ENCODE measurements around the gene NCK2. TPM values are rescaled to one million over a fixed set of nuclear protein-coding genes. Genes with fewer than 3 reads are reported as not detected.

Gene NCK2
- total RNA-seq, 1 experiment from 2014 or later: 89.0 TPM

DNA sequence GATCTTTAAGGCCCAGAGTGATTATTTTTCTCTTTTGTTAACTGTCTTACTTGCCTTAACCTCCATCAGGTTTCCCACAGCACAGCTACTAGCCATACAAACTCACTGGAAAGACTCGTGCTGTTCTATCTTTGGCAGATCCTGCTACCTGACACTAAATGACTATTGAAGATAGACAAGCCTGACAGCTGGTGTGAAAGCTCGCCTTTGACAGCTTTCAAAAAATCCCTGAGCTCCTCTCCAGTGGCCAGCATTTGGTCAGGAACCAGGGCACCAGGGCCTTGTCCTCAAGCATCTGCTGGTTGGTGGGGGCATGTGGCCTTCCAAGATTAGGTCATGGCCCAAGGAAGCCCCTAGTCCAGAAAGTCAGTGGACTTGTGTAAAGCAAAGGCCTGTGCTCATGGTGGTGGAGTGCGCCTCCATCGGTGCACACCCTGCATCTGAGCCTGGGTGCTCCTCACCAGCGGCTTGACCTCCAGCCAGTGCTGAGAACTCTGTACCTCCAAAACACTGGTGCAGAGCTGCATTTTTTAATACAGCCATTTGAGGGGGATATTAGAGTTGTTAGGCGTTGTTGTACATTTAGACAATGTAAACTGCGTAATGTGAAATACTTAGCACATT, 158.5 kb downstream of the NCK2 start:
- BruUV-seq (replicated peaks): no TSS peak
- no peaks in the 10 kb centered on the region for H3K27me3 Mint-ChIP-seq (ENCODE audit: insufficient read depth, unreplicated experiment)
- Histone ChIP-seq H3K4me1 (no peaks in the 10 kb centered on the region), H3K27me3 (replicated peaks; ENCODE audit: control insufficient read depth, insufficient read depth, low read length) (no peaks in the 10 kb centered on the region), H3K9me3 (peaks cover 7% of the 10 kb centered on the region; the same call in 1 of the 2 replicates), H3K36me3 (ENCODE audit: control insufficient read depth, insufficient read depth, low read length) (no peaks in the 10 kb centered on the region), H3K4me3 (ENCODE audit: low read depth, low read length) (no peak overlapping the region)
- intact Hi-C loops (cut with micrococcal nuclease; ENCODE audit: unreplicated experiment): no loop called here
- ChIA-PET CTCF (no interaction called here), POLR2A (no interaction called here)
- H3K4me3 Mint-ChIP-seq (ENCODE audit: unreplicated experiment): no peak overlapping the region
- peaks cover 6% of the 10 kb centered on the region for H3K36me3 Mint-ChIP-seq (ENCODE audit: insufficient read depth, unreplicated experiment)
- H3K4me1 Mint-ChIP-seq (ENCODE audit: low read depth, unreplicated experiment): no peaks in the 10 kb centered on the region
- TF ChIP-seq, protein P1, sequence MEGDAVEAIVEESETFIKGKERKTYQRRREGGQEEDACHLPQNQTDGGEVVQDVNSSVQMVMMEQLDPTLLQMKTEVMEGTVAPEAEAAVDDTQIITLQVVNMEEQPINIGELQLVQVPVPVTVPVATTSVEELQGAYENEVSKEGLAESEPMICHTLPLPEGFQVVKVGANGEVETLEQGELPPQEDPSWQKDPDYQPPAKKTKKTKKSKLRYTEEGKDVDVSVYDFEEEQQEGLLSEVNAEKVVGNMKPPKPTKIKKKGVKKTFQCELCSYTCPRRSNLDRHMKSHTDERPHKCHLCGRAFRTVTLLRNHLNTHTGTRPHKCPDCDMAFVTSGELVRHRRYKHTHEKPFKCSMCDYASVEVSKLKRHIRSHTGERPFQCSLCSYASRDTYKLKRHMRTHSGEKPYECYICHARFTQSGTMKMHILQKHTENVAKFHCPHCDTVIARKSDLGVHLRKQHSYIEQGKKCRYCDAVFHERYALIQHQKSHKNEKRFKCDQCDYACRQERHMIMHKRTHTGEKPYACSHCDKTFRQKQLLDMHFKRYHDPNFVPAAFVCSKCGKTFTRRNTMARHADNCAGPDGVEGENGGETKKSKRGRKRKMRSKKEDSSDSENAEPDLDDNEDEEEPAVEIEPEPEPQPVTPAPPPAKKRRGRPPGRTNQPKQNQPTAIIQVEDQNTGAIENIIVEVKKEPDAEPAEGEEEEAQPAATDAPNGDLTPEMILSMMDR (IDR thresholded peaks at IDR 0.05; ENCODE audit: insufficient read depth in 1 of 2, low read depth in 1 of 2, low read length in 1 of 2, severe bottlenecking in 1 of 2, unreplicated experiment in 1 of 2): no peak
- no peak for DNase-seq
- peaks cover 15% of the 10 kb centered on the region for H3K9me3 Mint-ChIP-seq (ENCODE audit: unreplicated experiment)
- H3K27ac Mint-ChIP-seq (ENCODE audit: unreplicated experiment): no peak overlapping the region

DNA sequence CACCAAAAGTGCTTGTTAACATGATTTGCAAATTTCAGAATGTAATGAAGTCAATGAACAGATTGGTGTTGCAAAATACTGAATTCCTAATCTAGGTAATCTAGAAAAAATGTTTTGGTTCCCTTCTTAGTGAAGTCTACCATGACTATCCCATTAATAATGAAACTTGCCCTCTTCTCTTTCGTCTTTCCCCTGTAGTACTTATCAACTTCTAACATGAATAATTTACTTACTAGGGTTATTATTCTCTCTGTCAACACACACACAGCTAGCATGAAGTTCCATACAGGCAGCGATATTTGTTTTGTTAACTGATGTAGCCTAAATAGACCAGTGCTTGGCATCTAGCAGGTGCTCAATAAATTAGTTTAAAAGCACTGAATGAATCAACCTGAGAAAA, 160.2 kb downstream of the NCK2 start:
- Histone ChIP-seq H3K4me3 (ENCODE audit: low read depth, low read length) (no peak overlapping the region), H3K4me1 (no peaks in the 10 kb centered on the region), H3K27me3 (replicated peaks; ENCODE audit: control insufficient read depth, insufficient read depth, low read length) (no peaks in the 10 kb centered on the region), H3K36me3 (ENCODE audit: control insufficient read depth, insufficient read depth, low read length) (no peaks in the 10 kb centered on the region), H3K9me3 (peaks cover 4% of the 10 kb centered on the region; the same call in 1 of the 2 replicates)
- intact Hi-C loops (cut with micrococcal nuclease; ENCODE audit: unreplicated experiment): no loop called here
- DNase-seq: no peak
- H3K9me3 Mint-ChIP-seq (ENCODE audit: unreplicated experiment): no peaks in the 10 kb centered on the region
- no peaks in the 10 kb centered on the region for H3K4me1 Mint-ChIP-seq (ENCODE audit: low read depth, unreplicated experiment)
- no peak overlapping the region for H3K4me3 Mint-ChIP-seq (ENCODE audit: unreplicated experiment)
- BruUV-seq (replicated peaks): no TSS peak
- TF ChIP-seq, protein P1 (IDR thresholded peaks at IDR 0.05; ENCODE audit: insufficient read depth in 1 of 2, low read depth in 1 of 2, low read length in 1 of 2, severe bottlenecking in 1 of 2, unreplicated experiment in 1 of 2): no peak
- no peaks in the 10 kb centered on the region for H3K36me3 Mint-ChIP-seq (ENCODE audit: insufficient read depth, unreplicated experiment)
- ChIA-PET CTCF (interaction anchor here (0.6 kb wide), 1 partner anchor 86 kb away, joined by 3 read pairs; no protein-coding TSS in a partner anchor), POLR2A (no interaction called here)
- no peaks in the 10 kb centered on the region for H3K27me3 Mint-ChIP-seq (ENCODE audit: insufficient read depth, unreplicated experiment)
- no peak overlapping the region for H3K27ac Mint-ChIP-seq (ENCODE audit: unreplicated experiment)

- H3K9me3 ChIP-seq: no peaks in the 10 kb centered on the region
- POLR2A ChIA-PET: no interaction called here
- no peak for DNase-seq
- intact Hi-C loops (cut with micrococcal nuclease; ENCODE audit: unreplicated experiment): no loop called here
- H3K4me3 ChIP-seq (ENCODE audit: low read depth, low read length): no peak overlapping the region
- H3K4me1 ChIP-seq: no peaks in the 10 kb centered on the region
- CTCF ChIA-PET: no interaction called here
- H3K4me3 Mint-ChIP-seq (ENCODE audit: unreplicated experiment): no peak overlapping the region
- H3K27ac Mint-ChIP-seq (ENCODE audit: unreplicated experiment): no peak overlapping the region
- no peaks in the 10 kb centered on the region for H3K27me3 Mint-ChIP-seq (ENCODE audit: insufficient read depth, unreplicated experiment)
- H3K27me3 ChIP-seq (replicated peaks; ENCODE audit: control insufficient read depth, insufficient read depth, low read length): no peaks in the 10 kb centered on the region
- H3K9me3 Mint-ChIP-seq (ENCODE audit: unreplicated experiment): peaks cover 6% of the 10 kb centered on the region
- TF ChIP-seq, protein P1 (IDR thresholded peaks at IDR 0.05; ENCODE audit: insufficient read depth in 1 of 2, low read depth in 1 of 2, low read length in 1 of 2, severe bottlenecking in 1 of 2, unreplicated experiment in 1 of 2): no peak
- H3K4me1 Mint-ChIP-seq (ENCODE audit: low read depth, unreplicated experiment): peaks cover 5% of the 10 kb centered on the region
- no peaks in the 10 kb centered on the region for H3K36me3 ChIP-seq (ENCODE audit: control insufficient read depth, insufficient read depth, low read length)
- no peaks in the 10 kb centered on the region for H3K36me3 Mint-ChIP-seq (ENCODE audit: insufficient read depth, unreplicated experiment)
- no TSS peak for BruUV-seq (replicated peaks)
Measured at GRCh38 chr2:105906481-105906880, 161.8 kb downstream of the NCK2 start.
